Measurements from ENCODE around the gene CCBE1. TPM values are rescaled to one million over a fixed set of nuclear protein-coding genes. Genes with fewer than 3 reads are reported as not detected.

The CCBE1 gene
- total and polyA plus RNA-seq, 9 of the 15 experiments (the other 6 are each of a cell fraction or from before 2014, with no cell fraction given), result 0.20 TPM; not detected in 8

DNA sequence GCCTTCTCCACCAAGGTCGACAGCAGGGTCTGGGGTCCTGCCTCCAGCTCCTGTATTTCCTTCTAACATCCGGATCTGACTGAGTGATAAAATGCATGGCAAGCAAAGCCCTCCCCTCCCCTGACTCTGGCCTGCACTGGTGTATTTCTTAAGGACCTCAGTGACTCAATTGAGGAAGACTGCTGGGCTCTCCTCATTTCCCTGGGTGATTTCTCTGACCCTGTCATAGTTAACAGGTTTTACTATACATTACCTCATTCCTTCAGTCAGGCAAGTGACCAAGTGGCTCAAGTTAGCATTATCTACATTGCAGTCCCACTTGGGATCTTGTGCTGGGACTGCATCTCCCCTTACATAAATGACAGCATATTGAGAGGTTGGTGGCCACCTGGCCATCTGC, 38.8 kb upstream of the CCBE1 start:
- Histone ChIP-seq H2AFZ (ENCODE audit: low read depth, low read length) (no peak overlapping the region), H3K9ac (ENCODE audit: insufficient read depth in 1 of 2, low read depth in 2 of 2, low read length in 2 of 2) (no peak overlapping the region), H3K27me3 (ENCODE audit: control insufficient read depth in 2 of 2, insufficient read depth in 2 of 2, low read length in 2 of 2) (no peaks in the 10 kb centered on the region), H3K9me3 (replicated peaks; ENCODE audit: control insufficient read depth, insufficient read depth, low read depth, low read length) (no peaks in the 10 kb centered on the region), H3K4me2 (ENCODE audit: insufficient read depth, low read length) (no peak overlapping the region), H3K36me3 (ENCODE audit: control insufficient read depth, insufficient read depth, low read length) (no peaks in the 10 kb centered on the region), H3K79me2 (ENCODE audit: control insufficient read depth, insufficient read depth, low read length) (no peaks in the 10 kb centered on the region), H3K4me1 (replicated peaks in 1 of 2; ENCODE audit: control insufficient read depth in 2 of 2, insufficient read depth in 2 of 2, low read length in 2 of 2) (no peaks in the 10 kb centered on the region), H3K4me3 (no peak overlapping the region), H3K27ac (ENCODE audit: extremely low read depth, low read depth, low read length) (no peak overlapping the region), H3K9me1 (ENCODE audit: control insufficient read depth, insufficient read depth, low read length) (no peaks in the 10 kb centered on the region), H4K20me1 (replicated peaks; ENCODE audit: control insufficient read depth, insufficient read depth, low read length) (no peaks in the 10 kb centered on the region)
- CTCF ChIA-PET (ENCODE audit: low intra/inter-chr PET ratio), result no interaction called here
- FAIRE-seq (no peak), DNase-seq (ENCODE audit: extremely low read depth in 1 of 4, low spot score in 3 of 4) (no peak), ATAC-seq (no peak)
- POLR2A ChIA-PET, result no interaction called here
- intact Hi-C loops (cut with micrococcal nuclease) (no loop called here), in situ Hi-C loops (cut with MboI) (no loop called here)
- WGBS (ENCODE audit: insufficient coverage, low coverage, missing lambda C conversion rate), result 5% methylated on average over 2 of the region's 2 CpGs
- BruUV-seq (replicated peaks), result no TSS peak
- TF ChIP-seq ETV5 (CRISPR knock-in tag; IDR thresholded peaks at IDR 0.05; ENCODE audit: low read depth) (no peak), ZEB2 (IDR thresholded peaks at IDR 0.05) (no peak), CBX3 (IDR thresholded peaks at IDR 0.05; ENCODE audit: borderline replicate concordance in 1 of 2, low read length in 2 of 2) (no peak), ZNF780A (CRISPR knock-in tag; IDR thresholded peaks at IDR 0.05) (no peak), IFI16 (CRISPR knock-in tag; IDR thresholded peaks at IDR 0.05) (no peak), PHF21A (IDR thresholded peaks at IDR 0.05; ENCODE audit: borderline replicate concordance, low read depth) (no peak), BCOR (IDR thresholded peaks at IDR 0.05) (no peak), ZNF668 (CRISPR knock-in tag; IDR thresholded peaks at IDR 0.05) (no peak), FOXJ3 (CRISPR knock-in tag; IDR thresholded peaks at IDR 0.05) (no peak), HOXB6 (CRISPR knock-in tag; IDR thresholded peaks at IDR 0.05; ENCODE audit: borderline replicate concordance) (no peak)
- TF ChIP-seq, protein P1, sequence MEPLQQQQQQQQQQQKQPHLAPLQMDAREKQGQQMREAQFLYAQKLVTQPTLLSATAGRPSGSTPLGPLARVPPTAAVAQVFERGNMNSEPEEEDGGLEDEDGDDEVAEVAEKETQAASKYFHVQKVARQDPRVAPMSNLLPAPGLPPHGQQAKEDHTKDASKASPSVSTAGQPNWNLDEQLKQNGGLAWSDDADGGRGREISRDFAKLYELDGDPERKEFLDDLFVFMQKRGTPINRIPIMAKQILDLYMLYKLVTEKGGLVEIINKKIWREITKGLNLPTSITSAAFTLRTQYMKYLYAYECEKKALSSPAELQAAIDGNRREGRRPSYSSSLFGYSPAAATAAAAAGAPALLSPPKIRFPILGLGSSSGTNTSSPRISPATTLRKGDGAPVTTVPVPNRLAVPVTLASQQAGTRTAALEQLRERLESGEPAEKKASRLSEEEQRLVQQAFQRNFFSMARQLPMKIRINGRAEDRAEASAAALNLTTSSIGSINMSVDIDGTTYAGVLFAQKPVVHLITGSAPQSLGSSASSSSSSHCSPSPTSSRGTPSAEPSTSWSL (CRISPR knock-in tag; IDR thresholded peaks at IDR 0.05; ENCODE audit: borderline replicate concordance), result no peak
- TF ChIP-seq, protein P2, sequence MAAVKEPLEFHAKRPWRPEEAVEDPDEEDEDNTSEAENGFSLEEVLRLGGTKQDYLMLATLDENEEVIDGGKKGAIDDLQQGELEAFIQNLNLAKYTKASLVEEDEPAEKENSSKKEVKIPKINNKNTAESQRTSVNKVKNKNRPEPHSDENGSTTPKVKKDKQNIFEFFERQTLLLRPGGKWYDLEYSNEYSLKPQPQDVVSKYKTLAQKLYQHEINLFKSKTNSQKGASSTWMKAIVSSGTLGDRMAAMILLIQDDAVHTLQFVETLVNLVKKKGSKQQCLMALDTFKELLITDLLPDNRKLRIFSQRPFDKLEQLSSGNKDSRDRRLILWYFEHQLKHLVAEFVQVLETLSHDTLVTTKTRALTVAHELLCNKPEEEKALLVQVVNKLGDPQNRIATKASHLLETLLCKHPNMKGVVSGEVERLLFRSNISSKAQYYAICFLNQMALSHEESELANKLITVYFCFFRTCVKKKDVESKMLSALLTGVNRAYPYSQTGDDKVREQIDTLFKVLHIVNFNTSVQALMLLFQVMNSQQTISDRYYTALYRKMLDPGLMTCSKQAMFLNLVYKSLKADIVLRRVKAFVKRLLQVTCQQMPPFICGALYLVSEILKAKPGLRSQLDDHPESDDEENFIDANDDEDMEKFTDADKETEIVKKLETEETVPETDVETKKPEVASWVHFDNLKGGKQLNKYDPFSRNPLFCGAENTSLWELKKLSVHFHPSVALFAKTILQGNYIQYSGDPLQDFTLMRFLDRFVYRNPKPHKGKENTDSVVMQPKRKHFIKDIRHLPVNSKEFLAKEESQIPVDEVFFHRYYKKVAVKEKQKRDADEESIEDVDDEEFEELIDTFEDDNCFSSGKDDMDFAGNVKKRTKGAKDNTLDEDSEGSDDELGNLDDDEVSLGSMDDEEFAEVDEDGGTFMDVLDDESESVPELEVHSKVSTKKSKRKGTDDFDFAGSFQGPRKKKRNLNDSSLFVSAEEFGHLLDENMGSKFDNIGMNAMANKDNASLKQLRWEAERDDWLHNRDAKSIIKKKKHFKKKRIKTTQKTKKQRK (IDR thresholded peaks at IDR 0.05; ENCODE audit: borderline replicate concordance, low read depth, low read length), result no peak
